GM19328 (cell line): ENCODE measurements around the gene AP5Z1.

Experiments used
- ATAC-seq: cut with Tn5 transposase; IDR thresholded peaks from one replicate; pipeline ENCODE4 v1.9.1; 2021; ENCODE audit warnings: mild to moderate bottlenecking, moderate library complexity; ENCODE audit not compliant: unreplicated experiment

The AP5Z1 gene

DNA sequence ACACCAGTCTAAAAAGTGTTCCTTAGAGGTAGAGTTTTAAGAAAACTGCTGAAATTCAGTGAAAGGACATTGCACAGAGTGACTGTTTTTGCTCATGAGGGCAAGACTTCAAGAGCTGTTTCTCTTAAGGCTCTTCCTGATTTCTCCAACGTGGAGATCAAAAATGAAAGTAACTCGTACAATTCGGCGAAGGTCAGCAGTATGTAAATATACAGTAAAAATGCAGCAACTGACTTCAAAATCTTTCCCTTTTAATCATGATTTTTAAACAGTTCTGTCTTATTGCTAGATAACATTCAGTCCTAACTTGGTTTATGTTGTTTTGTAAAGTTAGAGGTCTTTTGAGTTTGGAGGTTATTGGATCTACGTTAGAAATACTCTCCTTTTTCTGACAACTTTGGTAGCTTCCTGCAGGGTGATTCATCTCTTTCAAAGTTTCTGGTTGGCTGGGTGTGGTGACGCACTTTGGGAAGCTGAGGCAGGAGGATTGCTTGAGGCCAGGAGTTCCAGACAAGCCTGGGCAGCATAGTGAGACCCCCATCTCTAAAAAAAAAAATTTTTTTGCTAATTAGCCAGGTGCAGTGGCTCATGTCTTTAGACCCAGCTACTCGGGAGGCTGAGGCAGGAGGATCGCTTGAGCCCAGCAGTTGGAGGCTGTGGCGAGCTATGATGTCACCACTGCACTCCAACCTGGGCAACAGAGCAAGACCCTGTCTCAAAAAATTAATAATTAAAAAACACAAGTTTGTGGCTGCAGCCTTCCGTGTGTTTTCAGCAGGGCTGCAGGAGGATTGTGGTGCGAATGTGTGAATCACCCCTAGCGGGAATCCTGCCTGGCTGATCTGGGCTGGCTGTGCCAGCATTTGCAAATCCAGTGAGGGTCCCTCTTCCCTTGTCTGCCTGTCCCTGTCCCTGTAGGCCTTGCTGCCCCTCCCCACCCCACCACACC is 29.2 kb upstream of the AP5Z1 start:
- no peak for ATAC-seq

DNA sequence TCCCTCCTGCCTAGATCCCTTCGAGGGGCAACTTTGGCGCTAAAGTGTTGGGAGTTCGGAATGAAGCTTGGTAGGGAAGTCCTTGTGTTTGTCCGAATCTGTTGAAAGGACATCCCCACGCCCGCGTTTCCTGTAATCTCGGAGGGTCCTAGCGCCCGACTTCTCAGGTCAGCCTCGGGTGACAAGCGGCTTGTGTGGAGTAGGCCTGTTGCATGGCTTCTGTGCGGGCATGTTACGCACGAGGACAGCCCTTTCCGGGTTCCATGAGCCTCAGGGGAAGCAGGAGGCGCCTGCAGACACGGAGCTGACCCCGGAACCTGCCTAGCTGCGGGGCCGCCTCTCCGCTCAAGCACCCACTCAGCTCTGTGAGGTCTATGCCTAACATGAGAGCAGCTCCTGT is 28.4 kb upstream of the AP5Z1 start:
- no peak for ATAC-seq

DNA sequence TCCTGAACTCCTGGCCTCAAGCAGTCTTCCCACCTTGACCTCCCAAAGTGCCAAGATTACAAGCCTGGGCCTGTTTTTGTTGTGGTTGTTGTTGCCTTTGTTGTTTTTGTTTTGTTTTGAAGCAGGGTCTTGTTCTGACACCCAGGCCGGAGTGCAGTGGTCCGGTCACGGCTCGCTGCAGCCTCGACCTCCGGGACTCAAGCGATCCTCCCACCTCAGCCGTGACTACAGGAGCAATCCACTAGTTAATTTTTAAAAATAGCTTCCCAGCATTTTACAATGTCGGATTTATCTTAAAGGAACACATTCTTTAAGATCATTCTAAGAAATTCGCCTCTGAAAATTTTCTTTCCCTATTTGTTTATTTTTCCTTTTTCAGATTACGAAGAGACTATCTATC is 27.7 kb upstream of the AP5Z1 start:
- no peak for ATAC-seq

DNA sequence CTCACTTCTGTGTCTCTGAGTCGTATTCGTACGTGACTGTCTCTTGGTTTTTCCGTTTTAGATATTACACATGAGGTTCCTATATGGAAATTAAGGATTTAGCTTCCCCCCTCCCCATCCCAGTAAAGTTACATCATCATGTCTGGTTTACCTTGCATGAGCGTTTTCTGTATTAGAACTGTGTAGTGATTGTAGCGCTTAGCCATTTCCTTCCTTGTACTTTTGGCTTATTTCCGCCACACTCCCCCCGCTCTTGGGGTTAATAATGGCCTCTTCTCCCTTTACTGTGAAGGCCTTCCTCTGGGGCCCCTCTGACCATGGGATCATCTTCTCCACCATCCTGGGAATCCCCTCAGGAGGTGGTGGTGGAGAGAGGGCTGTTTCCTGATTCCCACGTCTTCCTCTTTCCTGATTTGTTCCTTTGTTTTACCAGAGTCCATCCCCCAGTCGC is 27.2 kb upstream of the AP5Z1 start:
- ATAC-seq, result no peak

DNA sequence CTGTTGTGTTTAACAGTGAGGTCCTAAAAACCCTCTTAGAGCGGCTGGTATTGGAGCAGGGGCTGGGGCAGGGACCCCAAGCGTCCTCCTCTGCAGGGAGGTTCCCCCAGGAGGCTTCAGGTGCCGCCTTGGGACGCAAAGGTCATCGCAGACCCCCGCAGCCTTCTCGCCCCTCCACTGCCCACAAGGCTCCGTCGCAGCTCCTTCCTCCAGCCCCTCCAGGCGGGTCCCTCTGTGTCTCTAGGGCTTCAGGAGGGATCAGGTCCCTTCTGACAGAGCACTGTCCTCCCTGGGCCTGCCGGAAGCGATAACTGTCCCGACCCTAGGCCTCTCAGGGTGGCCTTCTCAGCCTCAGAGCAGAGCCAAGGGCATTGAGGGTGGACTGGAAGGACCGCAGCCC is 26.1 kb upstream of the AP5Z1 start:
- ATAC-seq, result no peak

DNA sequence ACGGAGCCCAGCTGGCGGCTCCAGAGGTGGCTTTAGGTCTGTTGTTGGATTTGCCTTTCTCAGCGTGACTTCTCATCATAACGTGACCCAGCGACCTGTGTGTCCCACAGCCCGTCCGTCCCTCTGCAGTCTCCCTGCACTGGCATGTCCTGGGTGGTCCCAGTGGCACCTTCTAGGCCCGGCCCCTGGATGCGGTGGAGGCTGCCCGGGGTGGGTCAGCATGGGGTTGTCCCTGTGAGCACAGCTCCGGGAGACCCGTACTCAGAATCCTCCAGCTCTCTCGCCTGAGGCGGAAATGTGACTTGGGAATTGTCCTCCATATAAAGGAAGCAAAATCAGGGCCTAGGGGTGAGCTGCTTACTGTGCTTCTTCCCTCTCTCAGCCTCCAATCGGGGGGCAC is 25.6 kb upstream of the AP5Z1 start:
- no peak for ATAC-seq

DNA sequence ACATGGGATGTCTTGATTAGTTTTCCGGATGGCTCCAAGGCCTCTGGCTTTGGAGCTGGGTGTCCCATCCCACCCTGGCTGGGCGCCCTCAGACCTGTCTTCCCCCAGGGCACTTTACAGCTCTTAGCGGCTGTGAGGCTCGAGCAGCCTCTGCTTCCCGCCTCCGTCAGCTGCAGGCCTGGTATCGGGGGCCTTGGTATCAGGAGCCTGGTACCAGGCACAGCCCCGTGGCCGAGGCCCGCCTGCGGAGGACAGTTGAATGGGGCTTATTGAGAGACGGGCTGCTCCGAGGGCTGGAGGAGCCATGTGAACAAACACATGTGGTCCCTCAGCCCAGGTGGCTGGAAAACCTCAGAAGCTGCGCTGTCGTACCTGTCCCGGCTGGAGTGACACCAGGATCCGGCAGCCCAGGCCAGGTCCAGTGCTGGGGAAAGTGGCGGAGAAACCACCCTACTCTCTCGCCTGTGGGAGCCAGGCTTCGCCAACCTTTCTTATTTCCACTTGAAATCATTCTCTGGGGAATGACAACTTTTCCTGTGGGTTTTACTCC is 23.9 kb upstream of the AP5Z1 start:
- no peak for ATAC-seq

DNA sequence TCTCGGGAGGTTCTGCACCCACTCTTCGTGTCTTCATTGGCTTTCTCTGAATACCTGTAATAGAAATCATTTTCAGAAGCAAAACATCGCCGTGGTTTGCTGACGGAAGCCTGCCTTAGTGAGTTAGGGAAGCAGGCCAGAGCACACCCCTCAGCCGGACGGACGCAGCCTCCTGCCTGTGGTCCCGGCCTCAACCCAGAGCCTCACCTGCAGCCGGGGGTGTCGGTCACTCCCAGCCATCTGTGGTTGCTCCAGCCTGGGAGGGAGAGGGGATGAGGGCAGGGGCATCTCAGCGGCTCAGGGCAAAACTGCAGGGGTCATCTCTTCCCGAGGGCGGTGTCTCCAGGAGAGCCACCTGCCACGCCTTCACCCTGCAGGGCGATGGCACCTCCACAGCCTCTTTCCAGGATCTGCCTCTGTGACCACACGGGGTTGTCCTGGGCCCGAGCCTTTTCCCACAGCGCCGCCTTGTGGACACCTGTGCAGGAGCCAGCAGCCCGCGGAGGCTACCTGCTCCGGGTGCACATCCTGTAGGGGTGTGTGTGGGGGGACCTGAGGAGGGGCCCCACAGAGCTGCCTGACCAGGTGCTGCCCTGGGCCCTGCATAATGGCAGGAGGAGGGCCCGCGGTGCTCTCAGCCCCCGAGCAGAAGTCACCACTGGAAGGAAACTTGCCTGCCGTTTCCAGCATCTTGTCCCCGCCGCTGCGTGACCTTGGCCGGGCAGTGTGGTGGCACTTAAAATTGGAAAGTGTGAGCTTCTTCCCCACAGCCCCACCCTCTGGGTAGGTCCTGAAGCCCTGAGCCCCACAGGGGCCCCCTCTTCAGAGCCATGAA is 21.6 kb upstream of the AP5Z1 start:
- ATAC-seq, result peak; percentile 77

DNA sequence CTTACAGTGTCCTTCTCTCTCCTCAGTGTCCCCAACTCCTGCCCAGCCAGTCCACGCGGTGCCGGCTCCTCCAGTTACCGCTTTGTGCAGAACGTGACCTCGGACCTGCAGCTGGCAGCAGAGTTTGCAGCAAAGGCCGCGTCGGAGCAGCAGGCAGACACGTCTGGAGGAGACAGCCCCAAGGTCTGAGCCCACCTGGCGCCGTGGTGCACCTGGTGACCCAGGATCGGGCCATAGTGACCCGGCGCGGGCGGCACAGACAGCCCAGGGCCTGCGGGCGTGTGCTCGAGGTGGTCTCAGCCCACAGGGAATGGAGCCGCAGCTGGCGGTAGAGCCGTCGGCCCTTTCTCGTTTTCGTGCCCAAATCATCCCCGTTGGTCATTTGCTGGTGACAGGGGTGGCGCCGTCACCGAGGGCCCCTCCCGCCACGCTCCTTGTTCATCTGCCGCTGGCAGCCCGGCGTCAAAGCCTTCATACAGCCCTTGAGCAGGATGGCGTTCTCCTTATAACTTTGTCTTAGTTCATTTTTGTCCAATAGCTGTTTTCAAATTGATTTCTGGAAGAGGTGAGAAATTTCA is 20.9 kb upstream of the AP5Z1 start:
- ATAC-seq, result no peak

DNA sequence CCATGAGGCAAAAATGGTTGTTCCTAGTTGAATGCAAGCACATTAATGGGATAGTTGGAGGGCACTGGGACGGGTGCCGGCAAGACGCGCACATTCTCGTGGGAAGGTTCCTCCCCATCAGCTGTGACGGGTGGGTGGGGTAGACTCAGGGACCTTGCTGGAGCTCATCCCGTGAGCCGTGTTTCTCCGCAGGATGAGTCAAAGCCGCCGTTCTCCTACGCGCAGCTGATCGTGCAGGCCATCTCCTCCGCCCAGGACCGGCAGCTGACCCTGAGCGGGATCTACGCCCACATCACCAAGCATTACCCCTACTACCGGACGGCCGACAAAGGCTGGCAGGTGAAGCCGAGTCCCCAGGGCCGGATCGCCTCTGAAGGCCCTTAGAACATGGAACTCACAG is 20.4 kb upstream of the AP5Z1 start:
- ATAC-seq, result no peak

DNA sequence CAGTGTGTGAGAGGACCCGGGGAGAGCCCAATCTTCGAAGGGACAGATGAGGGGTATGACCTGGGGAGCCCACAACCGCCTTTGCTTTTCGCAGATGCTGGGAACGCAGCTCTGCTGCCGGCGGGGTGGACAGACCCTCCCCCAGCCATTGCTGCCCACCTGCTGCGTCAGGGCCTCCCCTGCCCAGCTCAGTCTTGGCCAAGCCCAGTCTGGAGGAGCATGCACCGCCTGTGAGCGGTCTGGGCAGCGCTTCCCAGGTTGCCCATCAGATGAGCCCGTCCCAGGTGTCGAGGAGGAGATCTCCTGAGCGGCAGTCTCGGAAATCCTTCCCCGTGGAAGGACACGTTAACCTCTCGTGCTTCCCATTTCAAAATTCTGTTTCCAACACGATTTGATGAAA is 17.3 kb upstream of the AP5Z1 start:
- no peak for ATAC-seq

DNA sequence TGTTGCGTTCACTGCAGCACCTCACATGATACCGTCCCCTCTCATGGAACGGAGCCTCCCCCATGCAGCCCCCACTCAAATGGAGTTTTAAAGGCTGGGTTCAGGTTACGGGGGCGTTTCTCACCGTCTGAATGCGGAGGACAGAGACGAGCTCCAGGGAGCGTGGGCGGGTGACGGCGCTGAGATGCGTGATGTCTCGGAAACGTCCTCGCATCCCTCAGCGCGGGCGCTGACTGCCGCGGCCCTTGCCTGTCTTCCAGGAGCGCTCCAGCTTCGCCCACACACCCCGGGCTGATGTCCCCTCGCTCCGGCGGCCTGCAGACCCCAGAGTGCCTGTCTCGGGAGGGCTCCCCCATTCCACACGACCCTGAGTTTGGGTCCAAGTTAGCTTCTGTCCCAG is 16.6 kb upstream of the AP5Z1 start:
- ATAC-seq, result no peak

DNA sequence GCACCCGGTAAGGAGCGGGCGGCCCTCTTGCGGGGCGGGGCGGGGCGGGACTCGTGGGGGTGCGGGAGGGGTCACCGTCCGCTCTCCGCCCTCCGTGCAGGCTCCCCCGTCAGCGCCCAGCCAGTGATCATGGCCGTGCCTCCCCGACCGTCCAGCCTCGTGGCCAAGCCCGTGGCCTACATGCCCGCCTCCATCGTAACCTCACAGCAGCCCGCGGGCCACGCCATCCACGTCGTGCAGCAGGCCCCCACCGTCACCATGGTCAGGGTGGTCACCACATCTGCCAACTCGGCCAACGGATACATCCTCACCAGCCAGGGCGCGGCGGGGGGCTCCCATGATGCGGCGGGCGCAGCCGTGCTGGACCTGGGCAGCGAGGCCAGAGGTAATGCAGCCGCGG is 16.2 kb upstream of the AP5Z1 start:
- no peak for ATAC-seq

DNA sequence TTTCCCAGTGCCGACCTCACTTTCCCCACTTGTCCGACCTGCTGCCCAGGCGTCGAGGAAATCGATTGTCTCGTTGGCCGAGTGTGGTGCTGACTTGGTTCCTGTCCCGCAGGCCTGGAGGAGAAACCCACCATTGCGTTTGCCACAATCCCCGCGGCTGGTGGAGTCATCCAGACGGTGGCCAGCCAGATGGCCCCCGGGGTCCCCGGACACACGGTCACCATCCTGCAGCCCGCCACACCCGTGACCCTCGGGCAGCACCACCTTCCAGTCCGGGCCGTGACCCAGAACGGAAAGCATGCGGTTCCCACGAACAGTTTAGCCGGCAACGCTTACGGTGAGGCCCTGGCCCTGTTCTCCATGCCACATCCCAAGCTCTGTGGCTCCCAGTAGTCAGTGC is 14.5 kb upstream of the AP5Z1 start:
- no peak for ATAC-seq

DNA sequence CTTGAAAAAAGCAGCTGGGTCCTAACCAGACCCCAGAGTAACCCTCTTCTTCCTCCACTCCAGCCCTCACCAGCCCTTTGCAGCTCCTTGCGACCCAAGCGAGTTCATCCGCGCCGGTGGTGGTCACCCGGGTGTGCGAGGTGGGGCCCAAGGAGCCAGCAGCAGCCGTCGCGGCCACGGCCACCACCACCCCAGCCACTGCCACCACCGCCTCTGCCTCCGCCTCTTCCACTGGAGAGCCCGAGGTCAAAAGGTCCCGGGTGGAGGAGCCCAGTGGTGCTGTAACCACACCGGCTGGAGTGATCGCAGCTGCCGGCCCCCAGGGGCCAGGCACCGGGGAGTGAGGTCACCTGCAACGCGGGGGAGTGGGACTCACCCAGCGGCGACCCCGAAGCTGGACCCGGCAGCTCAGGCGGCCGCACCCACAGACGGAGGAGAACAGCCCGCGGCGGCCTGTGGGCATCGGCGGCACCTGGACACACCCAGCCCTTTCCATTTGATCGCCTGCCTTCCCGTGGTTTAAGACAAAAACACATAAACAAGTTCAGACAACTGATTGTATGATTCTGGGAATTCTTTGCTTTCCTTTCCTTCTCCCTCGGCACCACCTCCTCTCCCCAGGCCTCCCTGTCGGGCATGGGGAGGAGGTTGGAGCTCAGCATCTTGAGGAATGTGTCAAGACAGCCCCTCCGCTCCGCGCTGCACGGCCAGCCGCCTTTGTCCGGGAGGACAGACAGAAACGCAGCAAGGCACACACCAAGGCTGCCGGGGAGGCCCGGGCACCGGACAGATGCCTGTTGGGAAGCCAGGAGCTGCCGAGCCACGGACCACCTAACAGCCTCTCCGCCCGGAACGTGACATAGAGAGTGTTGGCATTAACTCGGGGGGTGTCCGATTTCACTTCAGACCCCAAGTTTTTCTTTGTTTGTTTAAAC is 13.0 kb upstream of the AP5Z1 start:
- ATAC-seq, result no peak

DNA sequence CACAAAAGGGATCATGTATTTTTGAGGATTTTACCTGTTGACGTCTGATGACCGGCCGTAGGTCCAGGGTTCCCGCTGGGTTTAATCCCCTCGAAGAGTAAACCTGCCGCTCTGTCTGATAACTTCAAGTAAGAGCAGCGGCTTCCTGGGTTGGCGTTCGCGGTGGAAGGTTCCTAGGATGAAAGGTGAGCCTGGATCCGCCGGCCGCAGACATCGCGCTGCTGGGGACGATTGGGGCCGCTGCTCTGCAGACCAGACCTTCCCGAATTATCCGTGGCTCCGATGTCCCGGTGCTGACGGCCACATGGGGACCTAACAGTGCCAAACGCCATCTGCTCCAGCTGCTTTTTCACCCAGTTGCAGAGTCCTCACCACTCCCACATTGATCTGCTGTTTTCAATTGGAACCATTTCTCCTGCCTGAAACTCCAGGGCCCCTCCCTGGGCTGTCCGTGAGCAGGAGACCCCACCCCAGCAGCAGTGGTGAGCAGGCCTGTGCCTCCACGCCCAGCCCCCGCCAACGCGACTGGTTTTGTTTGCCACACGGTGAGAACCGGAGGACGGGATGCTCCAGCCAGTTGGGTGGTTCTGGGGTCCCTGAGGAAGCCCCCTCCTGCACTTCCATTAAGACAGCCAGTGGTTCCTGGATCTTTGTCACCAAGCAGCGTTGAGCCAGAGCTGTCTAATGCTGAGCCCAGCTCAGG is 12.2 kb upstream of the AP5Z1 start:
- no peak for ATAC-seq

DNA sequence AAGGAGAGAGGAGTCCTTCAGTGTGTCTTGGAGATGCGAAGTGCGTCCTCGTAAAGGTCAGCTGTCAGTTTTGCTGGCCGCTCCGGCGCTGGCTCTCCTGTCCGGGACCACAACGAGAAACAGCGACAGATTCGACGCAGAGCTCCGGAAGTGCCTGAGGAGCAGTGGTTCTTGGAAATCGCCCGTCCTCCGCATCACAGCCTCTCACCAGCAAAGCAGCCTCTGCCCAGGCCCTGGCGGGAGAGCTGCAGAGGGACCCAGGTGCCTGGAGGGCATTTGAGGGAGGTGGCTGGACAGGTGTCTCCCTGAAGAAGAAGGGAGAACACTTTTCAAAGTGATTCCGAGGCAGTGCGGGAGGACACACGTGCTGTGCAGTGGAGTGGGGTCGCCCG is 11.6 kb upstream of the AP5Z1 start:
- ATAC-seq, result no peak

DNA sequence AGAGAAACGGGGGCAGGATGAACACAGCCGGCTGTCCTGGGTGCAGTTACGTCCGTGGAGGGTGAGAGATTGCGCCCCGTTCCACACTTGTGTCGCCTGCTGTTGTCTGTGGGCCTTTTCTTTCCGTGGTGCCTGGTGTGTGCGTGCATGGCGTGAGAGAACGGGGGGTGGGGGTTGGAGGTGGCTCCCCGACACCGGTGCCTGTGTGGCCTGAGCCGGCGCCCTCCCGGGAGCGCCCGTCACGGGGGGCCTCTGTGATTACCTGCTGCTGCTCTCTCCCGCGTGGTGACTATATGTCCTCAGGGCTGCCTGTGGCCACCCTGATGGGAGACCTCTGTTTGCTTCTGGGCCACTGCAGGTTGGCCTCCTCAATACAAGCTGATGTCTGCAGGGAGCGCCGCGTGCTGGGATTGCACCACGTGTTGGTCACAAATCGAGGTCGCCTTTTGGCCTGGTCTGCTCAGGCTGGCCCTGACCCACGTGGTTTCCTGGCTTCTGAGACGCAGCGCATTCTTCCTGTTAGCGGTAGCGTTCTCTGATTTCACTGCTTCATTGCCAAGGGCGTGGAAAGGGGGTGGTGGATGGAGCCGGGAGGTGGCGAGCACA is 10.9 kb upstream of the AP5Z1 start:
- no peak for ATAC-seq

DNA sequence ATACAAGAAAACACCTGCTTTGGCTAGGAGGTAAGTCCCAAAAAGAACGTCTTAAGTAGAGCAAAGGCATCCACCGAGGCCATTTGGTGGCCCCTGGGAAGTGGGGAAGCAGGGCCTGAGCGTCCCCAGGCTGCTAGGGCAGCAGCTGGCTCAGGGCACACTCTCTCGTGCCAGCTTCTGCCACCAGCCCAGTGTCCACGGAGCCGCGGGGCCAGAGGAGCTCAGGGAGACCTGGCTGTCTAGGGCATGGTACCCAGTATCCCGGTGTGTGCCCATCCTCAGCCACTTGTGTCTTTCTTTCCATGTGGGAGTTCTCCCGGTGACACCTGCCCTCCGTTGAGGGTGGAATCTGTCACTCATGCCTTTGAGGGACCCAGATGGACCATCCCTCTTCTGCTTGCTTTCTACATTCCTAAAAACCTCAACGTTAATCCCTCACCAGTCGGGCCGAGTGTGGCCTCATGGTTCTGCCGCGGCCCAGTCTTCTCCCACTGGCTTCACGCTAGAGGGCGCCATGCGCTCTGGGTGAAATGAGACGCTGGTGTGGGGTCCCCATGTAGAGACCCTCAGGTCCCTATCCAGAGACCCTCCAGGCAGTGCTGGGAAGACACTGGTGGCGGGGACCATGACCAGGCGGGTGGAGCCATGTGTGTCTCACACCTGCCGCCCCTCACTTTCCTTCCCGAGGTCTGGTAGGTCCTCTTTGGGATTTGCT is 9.5 kb upstream of the AP5Z1 start:
- no peak for ATAC-seq
